Keratinocyte (primary cell): ENCODE data around the gene GPC1. TPM values are rescaled to one million over a fixed set of nuclear protein-coding genes. Genes with fewer than 3 reads are reported as not detected.

Experiments
- DNase-seq: peaks from one replicate; pipeline ENCODE4 v3.0.0-alpha.2; 2011; ENCODE audit warnings: low read depth, missing footprints, low spot score
- FAIRE-seq: peaks from 2 replicates; lab custom pipeline; 2011; peaks lifted over from hg19 to GRCh38; lab: Jason Lieb, UNC
- H2AFZ ChIP-seq: 2 replicates; pipeline ENCODE4 v1.6.0; 2012; ENCODE audit warnings: low read length, control low read depth, inconsistent platforms; ENCODE audit not compliant: control insufficient read depth
- H3K27ac ChIP-seq: 2 replicates; pipeline ENCODE4 v1.5.1; 2011; ENCODE audit warnings: low read length; ENCODE audit not compliant: control insufficient read depth, insufficient read depth
- H3K27me3 ChIP-seq: 3 replicates; pipeline ENCODE4 v1.6.0; 2011; ENCODE audit warnings: low read length; ENCODE audit not compliant: control insufficient read depth, insufficient read depth; ENCODE audit errors: extremely low read depth
- H3K36me3 ChIP-seq, 2 experiments: 2 replicates in 1 of 2; 3 replicates in 1 of 2; pipeline ENCODE4 v1.5.1; 2011; ENCODE audit warnings: low read length in 2 of 2, mild to moderate bottlenecking in 1 of 2; ENCODE audit not compliant: control insufficient read depth in 2 of 2, insufficient read depth in 2 of 2; ENCODE audit errors: extremely low read depth in 1 of 2
- H3K4me1 ChIP-seq: 3 replicates; pipeline ENCODE4 v1.5.1; 2011; ENCODE audit warnings: low read length; ENCODE audit not compliant: control insufficient read depth, insufficient read depth; ENCODE audit errors: extremely low read depth
- H3K4me2 ChIP-seq: 3 replicates; pipeline ENCODE4 v1.6.0; 2011; ENCODE audit warnings: low read depth, low read length; ENCODE audit not compliant: control insufficient read depth, insufficient read depth; ENCODE audit errors: extremely low read depth
- H3K4me3 ChIP-seq, 3 experiments: fragments of 200-600 bp in 1 of 3; sonication (generic) in 1 of 3; 2 replicates in 2 of 3; 3 replicates in 1 of 3; pipeline ENCODE4 v1.5.1; 2011 to 2016; ENCODE audit warnings: low read length in 3 of 3, mild to moderate bottlenecking in 3 of 3, control low read depth in 2 of 3, inconsistent platforms in 1 of 3, low read depth in 1 of 3, mixed read lengths in 1 of 3, mixed run types in 1 of 3, moderate library complexity in 1 of 3; ENCODE audit not compliant: control insufficient read depth in 2 of 3, insufficient read depth in 2 of 3; ENCODE audit errors: extremely low read depth in 1 of 3
- H3K79me2 ChIP-seq: 2 replicates; pipeline ENCODE4 v1.6.0; 2012; ENCODE audit warnings: low read length; ENCODE audit not compliant: control insufficient read depth, insufficient read depth
- H3K9ac ChIP-seq: 3 replicates; pipeline ENCODE4 v1.6.0; 2011; ENCODE audit warnings: low read length; ENCODE audit not compliant: control insufficient read depth, insufficient read depth; ENCODE audit errors: extremely low read depth
- H3K9me1 ChIP-seq: 3 replicates; pipeline ENCODE4 v1.6.0; 2011; ENCODE audit warnings: low read length; ENCODE audit not compliant: control insufficient read depth, insufficient read depth; ENCODE audit errors: extremely low read depth
- H3K9me3 ChIP-seq: 2 replicates; pipeline ENCODE4 v1.5.1; 2012; ENCODE audit warnings: low read depth, low read length; ENCODE audit not compliant: control insufficient read depth
- H4K20me1 ChIP-seq: 3 replicates; pipeline ENCODE4 v1.6.0; 2011; ENCODE audit warnings: low read length; ENCODE audit not compliant: control insufficient read depth, insufficient read depth; ENCODE audit errors: extremely low read depth
- EZH2 ChIP-seq: IDR thresholded peaks from one replicate; pipeline ENCODE4 v1.6.1; 2012; ENCODE audit warnings: inconsistent platforms, mild to moderate bottlenecking, low read length, moderate library complexity
- dilution Hi-C: fragments of 300-500 bp; cut with MboI; formaldehyde crosslinking; loops from one replicate; pipeline ENCODE4 v1.7.0; 2020; ENCODE audit warnings: low sequenced_read_pairs; ENCODE audit not compliant: extremely low pct_ligation_motif_present
- polyA plus RNA-seq, 5 experiments: library from polyadenylated mRNA; depleted of rRNA in 3 of 5; stranded (reverse) in 3 of 5; stranded (forward) in 1 of 5; unstranded in 1 of 5; fragments of >200 nt; gene quantifications; 1 replicate in 1 of 5; 2 replicates in 3 of 5; 3 replicates in 1 of 5; pipeline versions ENCODE4 v1.2.1 to v1.2.3, GENCODE V29; 2011 to 2012; ENCODE audit warnings: missing spikeins in 2 of 5, low read depth in 1 of 5, low replicate concordance in 1 of 5
- TF ChIP-seq, protein P1 (sequence below), 3 experiments: IDR thresholded peaks in 1 of 3; conservative IDR thresholded peaks in 1 of 3; optimal IDR thresholded peaks in 1 of 3; 2 replicates in 2 of 3; 3 replicates in 1 of 3; pipeline versions ENCODE3 to v1.5.1; 2011; ENCODE audit warnings: low read length in 3 of 3, mild to moderate bottlenecking in 3 of 3, moderate library complexity in 2 of 3, control low read depth in 1 of 3, inconsistent platforms in 1 of 3; ENCODE audit not compliant: insufficient read depth in 2 of 3; ENCODE audit errors: extremely low read depth in 1 of 3

Gene GPC1
- polyA plus RNA-seq, 1 donor (not counting 4 experiments of a cell fraction or from before 2014, with no cell fraction given), result 46.6 TPM

DNA sequence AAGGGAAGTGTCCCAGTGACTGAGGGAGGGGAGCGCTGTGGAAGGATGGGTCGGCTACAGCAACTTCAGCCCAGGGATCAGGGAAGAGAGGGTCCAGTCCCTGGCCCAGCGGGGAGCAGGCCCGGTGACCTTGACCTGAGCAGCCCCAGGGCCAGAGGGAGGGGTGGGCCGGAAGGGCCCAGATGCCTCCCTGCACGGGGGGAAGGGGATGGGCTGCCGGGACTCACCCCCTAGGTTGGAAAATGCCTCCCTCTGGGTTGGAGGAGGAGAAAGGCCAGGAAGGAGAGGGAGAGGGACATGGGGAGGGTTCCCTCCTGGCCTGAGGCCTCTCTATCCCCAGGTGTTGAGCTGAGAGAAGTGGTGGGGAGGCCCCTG lies 19.8 kb downstream of the GPC1 start:
- H4K20me1 ChIP-seq, result peaks cover 34% of the 10 kb centered on the region
- H3K4me3 ChIP-seq, result no peak overlapping the region
- H3K9ac ChIP-seq, result no peak overlapping the region
- TF ChIP-seq, protein P1, sequence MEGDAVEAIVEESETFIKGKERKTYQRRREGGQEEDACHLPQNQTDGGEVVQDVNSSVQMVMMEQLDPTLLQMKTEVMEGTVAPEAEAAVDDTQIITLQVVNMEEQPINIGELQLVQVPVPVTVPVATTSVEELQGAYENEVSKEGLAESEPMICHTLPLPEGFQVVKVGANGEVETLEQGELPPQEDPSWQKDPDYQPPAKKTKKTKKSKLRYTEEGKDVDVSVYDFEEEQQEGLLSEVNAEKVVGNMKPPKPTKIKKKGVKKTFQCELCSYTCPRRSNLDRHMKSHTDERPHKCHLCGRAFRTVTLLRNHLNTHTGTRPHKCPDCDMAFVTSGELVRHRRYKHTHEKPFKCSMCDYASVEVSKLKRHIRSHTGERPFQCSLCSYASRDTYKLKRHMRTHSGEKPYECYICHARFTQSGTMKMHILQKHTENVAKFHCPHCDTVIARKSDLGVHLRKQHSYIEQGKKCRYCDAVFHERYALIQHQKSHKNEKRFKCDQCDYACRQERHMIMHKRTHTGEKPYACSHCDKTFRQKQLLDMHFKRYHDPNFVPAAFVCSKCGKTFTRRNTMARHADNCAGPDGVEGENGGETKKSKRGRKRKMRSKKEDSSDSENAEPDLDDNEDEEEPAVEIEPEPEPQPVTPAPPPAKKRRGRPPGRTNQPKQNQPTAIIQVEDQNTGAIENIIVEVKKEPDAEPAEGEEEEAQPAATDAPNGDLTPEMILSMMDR (optimal IDR thresholded peaks at IDR 0.05 in 1 of 3, IDR thresholded peaks at IDR 0.05 in 1 of 3, conservative IDR thresholded peaks at IDR 0.05 in 1 of 3; ENCODE audit: extremely low read depth in 1 of 3, insufficient read depth in 2 of 3, low read length in 3 of 3), result no peak
- TF ChIP-seq EZH2, result no peak
- H3K4me1 ChIP-seq, result peaks cover 32% of the 10 kb centered on the region
- peaks cover 33% of the 10 kb centered on the region for H3K79me2 ChIP-seq
- peaks cover 4 to 5% of the 10 kb centered on the region in 2 experiments for H3K36me3 ChIP-seq
- H3K27ac ChIP-seq, result no peak overlapping the region
- FAIRE-seq (no peak), DNase-seq (no peak)
- H3K4me2 ChIP-seq, result no peak overlapping the region
- H3K9me1 ChIP-seq, result no peaks in the 10 kb centered on the region
- no peaks in the 10 kb centered on the region for H3K9me3 ChIP-seq
- H2AFZ ChIP-seq, result no peak overlapping the region
- dilution Hi-C loops, result no loop called here
- peaks cover 5% of the 10 kb centered on the region for H3K27me3 ChIP-seq

DNA sequence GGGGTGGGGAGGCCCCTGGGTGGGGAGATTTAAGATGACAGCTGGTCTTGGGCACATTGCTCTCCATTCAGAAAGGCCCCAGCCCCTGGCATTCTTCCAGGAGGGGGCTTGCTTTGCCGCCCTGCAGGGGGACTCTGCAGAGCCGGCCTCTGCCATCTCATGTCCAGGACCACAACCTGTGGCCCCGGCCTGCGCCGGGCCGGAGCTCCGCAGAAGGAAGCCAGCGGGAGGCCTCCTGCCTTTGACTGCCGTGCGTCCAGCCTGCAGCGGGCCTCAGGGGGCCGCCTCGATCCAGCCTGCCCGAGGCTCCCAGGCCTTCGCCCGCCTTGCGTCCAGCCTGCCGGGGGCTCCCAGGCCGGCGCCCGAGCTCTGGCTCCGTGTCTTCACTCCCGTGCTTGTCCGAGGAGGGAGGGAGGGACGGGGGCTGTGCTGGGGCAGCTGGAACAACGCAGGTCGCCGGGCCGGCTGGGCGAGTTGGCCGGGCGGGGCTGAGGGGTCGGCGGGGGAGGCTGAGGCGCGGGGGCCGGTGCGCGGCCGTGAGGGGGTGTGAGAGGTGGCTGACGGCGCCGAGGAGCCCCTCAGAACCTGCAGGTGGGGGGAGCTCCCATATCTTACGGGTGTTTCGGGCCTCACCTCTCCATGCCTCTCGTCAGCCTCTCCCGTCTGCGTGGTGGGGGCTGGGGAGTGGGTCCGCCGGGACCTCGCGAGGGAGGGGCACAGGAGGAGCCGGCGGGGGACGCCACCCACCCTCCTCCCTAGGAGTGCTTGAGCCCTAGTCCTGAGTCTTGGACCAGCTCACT lies 20.4 kb downstream of the GPC1 start:
- H3K4me1 ChIP-seq, result peaks cover 26% of the 10 kb centered on the region
- TF ChIP-seq EZH2, result no peak
- peaks cover 4 to 6% of the 10 kb centered on the region in 2 experiments for H3K36me3 ChIP-seq
- peaks cover 34% of the 10 kb centered on the region for H4K20me1 ChIP-seq
- no peak overlapping the region for H3K4me2 ChIP-seq
- H3K27ac ChIP-seq, result no peak overlapping the region
- dilution Hi-C loops, result no loop called here
- peaks cover 33% of the 10 kb centered on the region for H3K79me2 ChIP-seq
- H3K4me3 ChIP-seq, result no peak overlapping the region
- no peak overlapping the region for H2AFZ ChIP-seq
- DNase-seq (no peak), FAIRE-seq (no peak)
- peaks cover 5% of the 10 kb centered on the region for H3K27me3 ChIP-seq
- H3K9me1 ChIP-seq, result no peaks in the 10 kb centered on the region
- no peaks in the 10 kb centered on the region for H3K9me3 ChIP-seq
- no peak overlapping the region for H3K9ac ChIP-seq
